Measurements from ENCODE around the gene MBOAT7.

Gene MBOAT7

DNA sequence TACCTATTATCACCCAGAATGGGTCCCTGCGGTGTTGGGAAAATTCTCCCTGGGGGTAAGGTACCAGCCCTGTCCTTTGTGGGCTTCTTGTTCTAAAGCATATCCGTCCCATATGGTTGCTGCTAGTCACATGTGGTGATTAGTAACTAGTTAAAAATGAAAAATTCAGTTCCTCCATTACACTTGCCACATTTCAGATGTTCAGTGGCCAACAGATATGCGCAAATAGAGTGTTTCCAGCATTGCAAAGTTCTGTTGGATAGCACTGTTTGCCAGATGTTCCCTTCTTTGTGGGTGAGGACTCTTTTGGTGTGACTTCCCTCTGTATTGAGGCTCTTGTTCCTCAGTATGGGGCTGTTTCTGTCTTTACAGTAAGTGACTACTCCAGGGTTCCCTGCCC is 48.0 kb downstream of the MBOAT7 start:
- no peak for DNase-seq (ENCODE audit: low read depth in 2 of 2)

- peak in 1 of 2 donors; percentile 29 for DNase-seq (ENCODE audit: low read depth in 2 of 2)
Measured at GRCh38 chr19:54138489-54139256, 50.7 kb downstream of the MBOAT7 start.

DNA sequence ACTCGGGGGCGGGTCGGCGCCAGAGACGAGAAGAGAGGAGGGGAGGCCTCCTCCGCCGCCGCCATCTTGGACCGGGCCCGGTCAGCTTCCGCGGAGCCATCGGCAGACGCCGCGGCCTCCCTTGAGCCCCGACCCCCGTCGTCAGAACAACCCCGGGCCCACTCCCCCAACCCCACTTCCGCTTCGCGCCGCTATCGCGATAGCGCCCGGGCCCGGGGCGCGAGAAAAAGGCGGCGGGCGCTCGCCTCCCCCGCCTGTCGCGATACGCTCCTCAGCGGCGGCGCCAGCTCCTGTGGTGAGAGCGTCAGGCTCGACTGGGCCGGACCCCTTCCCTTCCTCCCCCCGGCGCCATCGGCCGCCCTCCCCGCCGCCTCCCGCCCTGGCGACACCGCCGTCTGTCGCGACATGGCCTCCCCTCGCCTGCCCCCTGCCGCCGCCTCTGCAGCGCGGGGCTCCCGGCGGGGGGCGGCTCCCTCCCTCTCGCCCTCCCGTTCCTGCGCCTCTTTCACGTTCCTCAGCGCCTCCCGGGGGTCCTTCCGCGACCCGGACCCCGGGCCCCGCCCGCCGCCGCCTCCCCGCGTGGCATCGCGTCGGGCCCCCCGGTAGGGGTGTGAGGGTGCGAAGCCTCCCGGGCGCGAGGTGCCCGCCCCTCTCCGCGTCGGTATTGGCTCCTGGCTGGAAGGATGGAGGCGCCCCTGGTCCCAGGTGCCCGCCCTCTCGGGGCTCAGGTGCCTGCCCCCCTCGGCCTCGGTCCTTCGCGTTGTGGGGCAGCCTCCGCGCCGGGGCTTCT is 51.5 kb downstream of the MBOAT7 start, which contains the start of gene CNOT3:
TSS of gene CNOT3 (plus strand) at position 64 of the 790 bp plus-strand sequence. CDS start 5,217 bp downstream, outside the sequence.
- DNase-seq (ENCODE audit: low read depth in 2 of 2): peak in 1 of 2 donors; percentile 20

DNA sequence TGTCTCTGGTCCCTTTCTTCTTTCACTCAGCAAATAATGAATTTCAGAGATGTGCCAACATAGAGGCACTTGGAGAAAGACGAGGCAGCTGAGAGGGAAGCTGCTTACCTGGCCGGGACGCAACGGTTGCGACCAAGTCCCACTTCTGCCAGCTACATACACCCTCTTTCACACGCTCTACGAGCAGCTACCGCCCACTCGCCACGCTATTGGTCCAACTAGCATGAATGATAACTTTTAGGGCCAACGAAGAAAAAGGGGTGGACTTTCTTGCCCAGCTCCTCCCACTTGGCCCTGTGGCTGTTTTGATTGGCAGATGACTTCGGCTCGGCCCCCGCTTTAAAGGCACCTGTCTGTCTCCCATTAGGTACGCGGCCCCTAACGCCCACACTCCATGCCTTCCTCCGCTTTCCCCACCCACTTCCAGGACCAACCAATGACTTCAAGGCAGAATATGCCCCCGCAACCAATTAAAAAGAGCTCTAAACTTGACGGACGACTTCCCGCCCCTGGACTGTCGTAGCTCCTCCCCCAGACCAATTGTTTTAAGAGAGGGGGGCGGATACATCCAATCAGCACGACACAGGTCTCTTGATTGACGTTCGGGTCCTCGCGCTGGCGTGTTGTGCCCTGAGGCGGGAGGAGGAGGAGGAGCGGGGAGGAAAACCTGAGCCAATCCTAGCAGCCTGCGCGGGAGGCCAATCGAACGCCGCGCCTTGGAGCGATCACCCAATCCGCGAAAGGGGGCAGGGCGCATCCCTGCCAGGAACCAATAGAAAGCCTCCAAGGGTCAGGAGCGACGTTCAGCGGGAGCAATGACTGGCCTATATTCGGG is 52.3 kb downstream of the MBOAT7 start:
- DNase-seq (ENCODE audit: low read depth in 2 of 2): peak; percentile 94 to 99

DNA sequence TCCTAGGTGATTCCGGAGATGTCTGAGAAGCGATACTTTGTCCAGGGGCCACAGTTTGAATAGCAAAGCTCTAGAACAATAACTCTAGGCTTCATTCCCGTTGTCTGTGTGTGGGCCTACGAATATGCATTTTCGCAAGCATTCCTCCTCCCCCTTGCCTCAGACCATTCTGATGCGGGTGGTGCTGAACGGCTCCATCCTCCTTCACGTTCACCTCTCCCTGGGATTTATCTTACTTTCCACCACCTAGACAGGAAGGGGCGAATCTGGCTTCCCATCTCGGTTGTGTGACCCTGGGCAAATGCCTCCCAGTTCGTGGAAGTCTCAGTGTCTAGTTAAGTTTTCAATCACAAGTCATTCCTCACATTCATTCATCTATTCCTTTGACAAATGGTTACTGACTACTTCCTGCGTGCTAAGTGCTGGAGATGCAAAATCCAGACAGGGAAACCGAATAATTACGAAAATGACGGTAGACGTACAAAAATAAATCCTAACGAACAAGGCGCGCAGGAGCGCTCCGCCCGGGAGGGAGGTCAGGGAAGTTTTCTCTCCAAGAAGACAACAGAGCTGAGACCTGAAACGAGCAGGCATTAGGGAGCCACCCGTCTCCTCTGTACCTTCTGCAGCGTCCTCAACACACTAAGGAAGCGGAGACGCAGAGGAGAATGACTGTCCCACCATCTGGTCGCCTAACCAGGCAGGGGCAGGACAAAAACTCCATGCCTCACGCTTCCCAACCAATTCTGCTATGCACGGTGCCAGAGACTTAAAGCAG is 53.1 kb downstream of the MBOAT7 start:
- no peak for DNase-seq (ENCODE audit: low read depth in 2 of 2)

GRCh38 chr19:54133957-54134590 is 55.3 kb downstream of the MBOAT7 start:
- no peak for DNase-seq (ENCODE audit: low read depth in 2 of 2)

DNA sequence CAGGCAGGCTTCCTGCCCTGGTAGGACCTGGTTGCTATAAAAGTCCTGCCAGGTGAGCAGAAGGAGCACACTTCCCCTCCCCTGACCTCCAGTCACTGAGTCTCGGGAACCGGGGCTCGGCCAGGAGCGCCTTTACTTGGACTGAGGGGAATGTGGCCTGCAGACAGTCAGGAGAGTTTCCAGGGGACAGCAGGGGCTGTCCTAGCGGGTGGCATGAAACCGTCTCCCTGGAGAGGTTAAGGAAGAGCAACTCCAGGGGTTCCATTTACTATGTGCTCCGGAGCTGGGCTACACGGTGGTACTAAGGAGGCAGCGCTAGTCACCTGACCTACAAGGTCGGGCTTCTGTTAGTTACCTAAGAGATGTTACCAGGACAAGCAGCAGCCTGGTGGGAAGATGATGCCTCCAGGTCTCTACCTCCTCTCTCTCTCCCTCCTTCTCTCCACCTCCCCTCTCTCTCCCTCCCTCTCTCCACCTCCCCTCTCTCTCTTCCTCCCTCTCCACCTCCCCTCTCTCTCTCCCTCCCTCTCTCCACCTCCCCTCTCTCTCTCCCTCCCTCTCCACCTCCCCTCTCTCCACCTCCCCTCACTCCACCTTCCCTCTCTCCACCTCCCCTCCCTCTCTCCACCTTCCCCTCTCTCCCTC is 55.9 kb downstream of the MBOAT7 start:
- no peak for DNase-seq (ENCODE audit: low read depth in 2 of 2)

DNA sequence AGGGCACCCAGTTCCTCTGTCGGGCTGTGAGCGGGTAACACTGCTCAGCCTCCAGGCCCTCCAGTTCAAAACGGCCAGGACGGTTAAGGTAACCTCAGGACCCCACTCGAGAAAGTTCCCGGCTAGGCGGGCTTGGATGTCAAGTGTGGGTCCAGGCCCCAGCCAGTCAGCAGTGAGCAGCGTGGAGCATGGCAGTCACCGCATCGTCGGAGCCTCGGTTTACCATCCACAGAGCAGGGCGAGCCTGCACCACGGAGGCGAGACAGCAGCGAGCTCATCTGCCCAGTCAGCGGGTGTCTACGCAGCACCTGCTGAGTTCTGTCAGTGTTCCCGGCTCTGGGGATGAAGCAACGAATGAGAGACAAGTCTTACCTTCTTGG is 59.8 kb downstream of the MBOAT7 start:
- DNase-seq (ENCODE audit: low read depth in 2 of 2): no peak

DNA sequence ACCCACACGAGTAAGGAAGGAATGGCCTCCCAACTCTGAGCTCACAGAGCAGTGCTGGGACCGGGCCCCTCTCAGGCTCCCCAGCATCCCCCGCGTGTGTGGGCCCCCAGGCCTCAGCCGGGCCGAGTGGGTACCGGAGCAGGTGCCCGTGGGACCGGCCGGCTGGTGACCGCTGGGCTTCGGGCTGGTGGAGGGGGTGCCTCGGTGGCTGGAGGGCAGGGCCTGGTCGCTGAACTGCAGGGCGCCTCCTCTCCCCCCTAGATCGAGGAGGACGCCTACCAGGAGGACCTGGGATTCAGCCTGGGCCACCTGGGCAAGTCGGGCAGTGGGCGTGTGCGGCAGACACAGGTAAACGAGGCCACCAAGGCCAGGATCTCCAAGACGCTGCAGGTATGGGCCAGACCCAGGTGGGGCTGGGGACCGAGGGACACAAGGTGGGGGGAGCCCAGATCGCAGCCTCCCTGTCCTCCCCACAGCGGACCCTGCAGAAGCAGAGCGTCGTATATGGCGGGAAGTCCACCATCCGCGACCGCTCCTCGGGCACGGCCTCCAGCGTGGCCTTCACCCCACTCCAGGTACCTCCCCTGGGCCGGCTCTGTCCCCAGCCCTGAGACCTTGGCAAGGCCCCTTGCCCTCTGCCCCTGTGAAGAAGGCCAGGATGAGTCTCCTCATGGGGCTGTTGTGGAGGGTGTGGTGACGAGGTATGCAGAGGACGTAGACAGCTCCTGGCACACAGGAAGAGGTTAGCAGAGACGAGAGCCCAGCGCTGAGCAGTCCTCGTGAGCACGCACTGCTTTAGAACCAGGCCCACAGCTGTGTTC is 60.4 kb downstream of the MBOAT7 start:
- DNase-seq (ENCODE audit: low read depth in 2 of 2): no peak

DNA sequence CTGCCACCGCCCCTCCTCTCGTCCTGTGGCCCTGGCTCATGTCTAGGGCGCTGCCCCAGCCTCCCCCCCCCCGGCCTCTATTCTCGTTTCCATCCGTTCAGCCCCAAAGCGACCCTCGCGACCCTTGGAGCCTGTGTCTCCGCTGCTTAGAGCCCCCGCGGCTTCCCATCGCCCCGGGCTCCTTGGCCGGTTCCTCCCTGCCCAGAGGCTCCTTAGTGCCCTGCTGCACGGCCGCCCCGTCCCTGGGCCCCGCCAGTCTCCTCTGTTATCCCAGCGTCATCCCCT is 61.0 kb downstream of the MBOAT7 start:
- DNase-seq (ENCODE audit: low read depth in 2 of 2): no peak

DNA sequence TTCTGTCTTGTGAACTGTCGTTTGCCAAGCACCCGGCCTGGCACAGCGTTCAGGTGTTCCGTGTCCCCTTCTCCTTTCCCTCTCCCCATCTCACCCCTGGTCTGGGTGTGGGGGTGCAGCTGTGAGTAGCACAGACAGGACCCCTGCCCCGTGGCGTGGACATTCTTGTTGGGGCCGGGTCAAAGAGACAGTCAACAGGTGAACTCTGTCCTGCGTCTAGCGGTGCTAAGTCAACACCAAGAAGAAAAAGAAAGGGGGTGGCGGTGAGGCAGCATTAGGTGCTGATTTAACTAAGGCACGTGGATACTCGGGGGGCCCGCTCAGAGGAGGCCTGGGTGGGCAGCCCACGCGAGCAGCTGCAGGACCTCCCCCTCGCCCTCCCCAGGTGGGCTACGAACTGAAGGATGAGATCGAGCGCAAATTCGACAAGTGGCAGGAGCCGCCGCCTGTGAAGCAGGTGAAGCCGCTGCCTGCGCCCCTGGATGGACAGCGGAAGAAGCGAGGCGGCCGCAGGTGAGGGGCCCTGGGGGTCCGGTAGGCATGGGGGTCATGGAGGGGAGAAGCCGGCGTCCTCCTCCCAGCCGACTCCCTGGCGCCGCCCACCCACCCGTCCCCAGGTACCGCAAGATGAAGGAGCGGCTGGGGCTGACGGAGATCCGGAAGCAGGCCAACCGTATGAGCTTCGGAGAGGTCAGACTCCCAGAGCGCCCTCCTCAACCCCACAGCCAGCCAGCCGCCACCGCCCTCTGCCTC is 61.5 kb downstream of the MBOAT7 start:
- DNase-seq (ENCODE audit: low read depth in 2 of 2): no peak

- DNase-seq (ENCODE audit: low read depth in 2 of 2): no peak
Measured at GRCh38 chr19:54125713-54126112, 63.7 kb downstream of the MBOAT7 start.

DNA sequence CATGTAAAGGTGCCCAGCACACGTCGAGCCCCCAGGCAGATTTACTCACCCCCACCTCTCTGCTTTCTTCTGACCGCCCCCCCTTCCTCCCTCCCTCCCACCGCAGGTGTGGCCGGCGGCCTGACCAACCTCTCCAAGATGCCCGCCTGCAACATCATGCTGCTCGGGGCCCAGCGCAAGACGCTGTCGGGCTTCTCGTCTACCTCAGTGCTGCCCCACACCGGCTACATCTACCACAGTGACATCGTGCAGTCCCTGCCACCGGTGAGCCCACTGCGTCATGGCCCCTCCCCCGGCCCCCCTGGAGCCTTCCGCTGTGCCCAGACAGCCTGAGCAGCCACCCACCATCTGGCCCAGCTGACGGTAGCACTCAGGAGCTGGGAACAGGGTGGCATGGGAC is 65.0 kb downstream of the MBOAT7 start:
- no peak for DNase-seq (ENCODE audit: low read depth in 2 of 2)

GRCh38 chr19:54123682-54124081 is 65.7 kb downstream of the MBOAT7 start:
- DNase-seq (ENCODE audit: low read depth in 2 of 2): no peak
